Glomerular endothelial cell (primary cell): ENCODE data around the gene REEP5. TPM values are rescaled to one million over a fixed set of nuclear protein-coding genes. Genes with fewer than 3 reads are reported as not detected.
"Not testable (repeated sequence)": the region's sequence is repeated elsewhere in the genome, so short reads cannot be mapped to it uniquely, and the experiment has no call there.

Experiments used
- DNase-seq: peaks from one replicate; pipeline ENCODE4 v3.0.0-alpha.2; 2011; ENCODE audit warnings: low read depth, low spot score; ENCODE audit errors: extremely low read depth
- total RNA-seq: library from RNA; depleted of rRNA; stranded (reverse); fragments of >200 nt; gene quantifications from 2 replicates; pipeline ENCODE4 v1.2.3, GENCODE V29; 2015

Gene REEP5
- total RNA-seq, 1 donor from 2014 or later = 70.4 TPM

DNA sequence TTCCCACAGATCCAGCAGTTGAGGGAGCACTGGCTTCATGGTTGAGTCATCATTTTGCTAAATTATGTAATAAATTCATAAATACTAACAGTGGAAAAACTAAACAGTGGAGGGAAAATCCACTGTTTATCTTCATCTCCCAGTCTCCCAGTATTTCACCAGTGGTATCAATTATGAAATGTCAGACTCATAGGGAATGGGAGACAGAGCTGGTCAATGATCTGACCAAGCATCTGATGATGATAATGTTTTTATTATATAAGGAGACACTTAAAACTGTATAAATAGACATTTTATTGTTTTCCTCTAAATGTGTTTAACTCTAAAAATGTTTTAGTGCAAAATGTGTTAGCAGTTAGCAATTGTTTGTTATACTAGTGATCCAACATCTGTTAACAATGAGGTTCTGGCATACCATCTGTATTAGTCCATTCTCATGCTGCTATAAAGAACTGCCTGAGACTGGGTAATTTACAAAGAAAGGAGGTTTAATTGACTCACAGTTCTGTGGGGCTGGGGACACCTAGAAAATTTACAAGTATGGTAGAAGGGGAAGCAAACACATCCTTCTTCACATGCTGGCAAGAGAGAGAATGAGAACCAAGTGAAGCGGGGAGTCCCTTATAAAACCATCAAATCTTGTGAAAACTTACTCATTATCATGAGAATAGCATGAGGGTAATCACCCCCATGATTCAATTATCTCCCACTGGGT lies 11.8 kb upstream of the REEP5 start:
- no peak for DNase-seq

DNA sequence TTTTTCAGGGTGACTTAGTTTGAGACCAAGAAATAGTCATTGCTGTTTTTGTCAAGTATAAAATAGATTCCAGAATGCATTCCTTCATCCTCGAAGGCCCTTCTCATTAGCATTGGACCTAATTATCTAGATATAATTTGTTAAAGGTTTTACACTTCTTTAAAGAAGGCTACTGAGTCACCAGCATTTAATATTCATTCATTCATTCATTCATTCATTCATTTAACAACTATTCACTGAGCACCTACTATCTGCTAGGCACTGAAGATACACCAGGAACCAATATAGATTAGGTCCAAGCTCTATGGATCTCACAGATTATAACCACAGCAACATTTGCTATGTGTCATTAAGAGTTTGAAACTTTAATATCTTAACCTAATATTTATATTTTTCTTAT lies 11.1 kb upstream of the REEP5 start:
- no peak for DNase-seq

DNA sequence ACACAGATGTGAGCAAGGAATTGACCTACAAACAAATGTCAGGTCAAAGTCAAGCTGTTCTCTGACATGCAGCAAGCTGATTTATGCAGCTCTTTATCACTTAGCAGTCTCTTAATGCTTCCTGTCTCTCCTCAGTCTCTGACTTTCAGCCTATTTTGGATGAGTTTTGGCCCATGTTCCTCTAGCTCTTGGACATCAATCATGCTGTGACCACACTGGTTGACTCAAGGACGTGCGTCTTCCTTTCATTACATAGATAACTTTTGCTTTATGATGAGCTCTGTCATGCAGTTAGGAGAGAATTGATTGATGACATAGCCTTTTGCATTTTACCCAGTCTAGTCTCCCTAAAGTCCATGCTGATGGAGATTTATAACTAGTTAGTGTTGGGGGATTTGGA lies 9.4 kb upstream of the REEP5 start:
- no peak for DNase-seq

DNA sequence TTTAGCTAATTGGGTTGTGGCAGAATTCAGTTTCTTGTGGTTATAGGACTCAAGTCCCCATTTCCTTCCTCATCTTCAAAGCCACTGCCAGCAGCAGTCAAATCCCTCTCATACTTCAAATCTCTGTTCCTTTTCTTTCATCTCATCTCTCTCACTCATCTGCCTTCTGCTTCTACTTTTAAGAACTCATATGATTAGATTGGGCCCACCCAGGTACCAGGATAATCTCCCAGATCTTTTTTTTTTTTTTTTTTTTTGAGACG lies 8.0 kb upstream of the REEP5 start:
- no peak for DNase-seq

DNA sequence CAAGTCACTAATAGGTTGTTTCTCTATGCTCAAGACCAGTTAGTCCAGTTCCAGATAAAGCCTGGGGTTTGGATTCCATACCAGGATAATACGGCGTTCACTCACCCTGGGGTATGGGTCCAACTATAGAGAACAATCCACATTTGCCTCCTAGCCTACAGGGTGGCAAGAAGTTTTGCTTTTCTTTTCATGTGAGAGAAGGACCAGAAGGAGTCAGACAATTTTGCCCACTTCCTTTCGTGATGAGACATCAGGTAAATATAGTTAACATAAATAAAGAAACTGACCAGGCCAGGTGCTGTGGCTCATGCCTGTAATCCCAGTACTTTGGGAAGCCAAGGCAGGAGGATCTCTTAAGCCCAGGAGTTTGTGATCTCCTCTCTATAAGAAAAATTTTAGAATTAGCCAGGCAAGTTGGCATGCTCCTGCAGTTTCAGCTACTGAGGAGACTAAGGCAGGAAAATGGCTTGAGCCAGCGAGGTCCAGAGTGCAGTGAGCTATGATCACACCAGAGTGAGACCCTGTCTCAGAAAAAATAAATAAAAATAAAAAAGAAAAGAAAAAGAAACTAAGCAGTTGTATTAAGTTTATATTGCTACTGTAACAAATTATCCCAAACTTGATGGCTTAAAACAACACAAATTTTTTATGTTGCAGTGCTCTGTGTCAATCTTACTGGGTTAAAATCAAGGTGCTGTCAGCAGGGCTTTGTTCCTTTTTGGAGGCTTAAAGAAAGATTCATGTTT lies 7.5 kb upstream of the REEP5 start:
- DNase-seq = no peak

DNA sequence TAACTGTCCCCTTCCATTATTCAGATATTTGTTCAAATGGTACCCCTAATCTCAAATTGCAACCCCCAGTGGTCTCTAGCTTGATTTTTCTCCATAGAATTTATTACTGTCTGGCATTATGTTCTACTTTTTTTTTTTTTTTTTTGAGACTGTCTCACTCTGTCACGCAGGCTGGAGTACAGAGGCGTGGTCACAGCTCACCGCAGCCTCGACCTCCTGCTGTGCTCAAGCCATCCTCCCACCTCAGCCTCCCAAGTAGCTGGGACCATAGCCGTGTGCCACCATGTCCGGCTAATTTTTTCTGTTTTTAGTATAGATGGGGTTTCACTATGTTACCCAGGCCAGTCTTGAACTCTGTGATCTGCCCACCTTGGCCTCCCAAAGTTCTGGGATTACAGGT lies 2.0 kb upstream of the REEP5 start:
- DNase-seq = no peak

DNA sequence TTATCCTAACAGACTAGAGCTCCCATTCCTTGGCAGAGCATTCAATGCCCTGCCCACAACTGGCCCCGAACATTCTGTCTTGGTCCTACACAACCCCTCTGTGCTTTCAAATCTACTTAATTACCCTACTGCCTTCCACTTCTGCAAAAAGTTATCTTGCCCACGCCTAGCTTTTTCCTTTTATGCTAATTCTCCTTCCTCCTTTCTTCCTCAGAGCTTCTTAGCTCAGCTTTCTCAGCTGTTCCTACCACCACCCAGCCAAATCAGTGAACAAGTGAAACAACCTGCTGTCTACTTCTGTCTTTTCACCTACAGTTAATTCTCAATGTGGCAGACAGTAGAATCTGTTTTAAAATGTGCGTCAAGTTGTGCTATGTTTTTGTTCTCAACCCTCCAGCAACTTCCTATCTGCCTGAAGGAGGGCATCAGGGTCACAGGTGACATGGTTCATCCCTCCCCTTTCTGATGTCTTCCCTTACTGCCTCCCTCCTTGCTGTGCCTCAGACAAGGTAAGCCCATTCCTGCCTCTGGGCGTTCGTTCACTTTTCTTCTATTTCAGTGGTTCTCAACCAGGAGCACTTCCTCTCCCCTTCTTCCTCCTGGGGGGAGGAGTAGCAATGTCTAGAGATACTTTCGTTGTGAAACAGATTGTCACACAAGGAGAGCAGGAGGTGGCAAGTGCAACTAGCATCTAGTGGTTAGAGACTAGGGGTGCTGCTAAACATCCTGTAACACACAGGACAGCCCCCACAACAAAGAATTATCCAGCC lies 1.3 kb upstream of the REEP5 start:
- DNase-seq = no peak

DNA sequence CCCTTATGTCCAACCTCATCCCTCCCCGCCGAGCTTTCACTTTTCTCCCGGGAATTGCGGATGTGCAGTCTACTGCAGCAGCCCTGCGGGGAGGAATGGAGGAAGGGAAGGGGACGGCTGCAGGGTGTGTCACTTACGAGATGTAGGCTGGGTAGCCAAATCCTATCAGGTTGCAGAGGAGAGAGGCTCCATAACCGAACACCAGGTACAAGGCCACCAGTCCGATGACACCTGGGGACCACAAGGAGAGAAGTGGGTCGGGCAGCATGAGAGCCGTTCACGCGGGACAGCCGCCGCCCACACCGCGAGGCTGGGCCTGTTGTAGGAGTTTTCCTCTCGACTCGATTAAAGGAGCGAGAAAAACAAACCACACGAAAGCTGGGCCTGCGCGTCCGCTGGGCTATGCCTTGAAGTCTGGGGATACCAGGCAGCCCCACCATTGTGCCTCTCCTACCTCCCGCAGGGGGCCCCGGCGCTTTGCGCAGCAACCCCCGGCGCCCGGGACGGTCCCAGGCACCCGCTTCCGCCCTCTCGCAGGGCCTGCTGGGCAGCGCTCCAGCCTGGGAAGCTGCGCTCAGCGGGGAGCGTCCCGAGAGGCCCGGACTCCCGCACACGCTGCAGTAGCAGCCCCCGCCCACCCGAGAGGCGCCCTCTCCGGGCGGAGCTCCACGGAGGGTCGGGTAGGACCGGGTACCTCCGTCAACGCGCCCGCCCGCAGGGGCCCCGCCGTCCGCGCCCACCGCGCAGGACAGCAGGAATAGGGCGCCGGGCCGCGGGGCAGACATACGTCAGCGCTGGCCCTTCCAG lies 798 bp downstream of the REEP5 start:
- no peak for DNase-seq

DNA sequence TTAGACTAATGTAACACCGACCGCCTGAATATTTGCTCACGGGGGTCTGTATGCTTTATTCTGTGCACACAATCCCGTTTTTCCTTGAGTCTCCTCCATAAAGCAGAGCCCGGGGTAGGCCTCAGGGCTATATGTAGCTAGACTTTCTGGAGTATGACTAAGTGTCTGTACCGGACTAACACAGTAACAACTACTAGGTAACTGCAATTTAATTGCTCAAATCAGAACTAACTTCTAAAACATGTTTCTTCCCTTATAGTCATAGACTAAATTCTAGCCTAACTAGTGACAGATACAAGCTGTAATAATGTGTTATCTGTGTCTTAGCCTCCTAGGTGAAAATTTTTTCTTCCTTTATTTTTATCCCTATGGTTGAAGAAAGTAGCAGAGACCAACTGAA lies 2.1 kb downstream of the REEP5 start:
- no peak for DNase-seq

DNA sequence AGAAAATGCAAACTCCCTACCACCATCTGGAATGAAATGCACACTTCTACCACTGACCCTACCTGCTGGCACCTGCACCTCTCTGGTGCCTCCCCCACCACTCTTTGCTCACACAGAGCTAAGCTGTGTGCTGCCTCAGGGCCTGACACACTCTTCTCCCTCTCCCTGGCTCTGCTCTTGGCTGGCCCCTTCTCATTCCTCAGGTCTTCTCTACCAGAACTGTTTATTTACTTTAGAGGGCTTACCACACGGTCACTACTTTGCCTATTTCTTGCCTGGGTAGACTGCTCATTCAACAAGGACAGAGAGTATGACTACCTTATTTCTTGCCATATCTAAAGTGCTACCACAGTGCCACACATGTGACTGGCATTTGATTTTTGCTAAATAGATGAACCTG lies 3.3 kb downstream of the REEP5 start:
- no peak for DNase-seq

DNA sequence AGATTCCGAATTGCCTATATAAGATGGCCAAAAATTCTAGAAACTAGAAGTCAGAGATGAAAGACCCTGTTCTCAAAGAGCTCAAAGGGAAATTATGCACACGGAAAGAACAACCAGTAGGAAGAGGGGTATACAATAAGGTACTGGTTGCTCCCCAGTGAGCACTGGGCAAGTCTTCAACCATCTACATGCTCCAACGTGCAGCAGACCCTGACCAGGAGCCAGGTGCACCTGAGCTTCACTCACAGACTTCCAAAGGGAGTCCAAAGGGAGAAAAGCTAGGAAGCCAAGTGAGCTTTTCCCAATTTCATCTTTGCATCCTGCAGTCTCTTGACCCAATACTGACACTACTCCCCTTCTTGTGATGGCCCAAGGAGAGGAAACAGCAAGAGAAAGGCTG lies 3.9 kb downstream of the REEP5 start:
- no peak for DNase-seq

DNA sequence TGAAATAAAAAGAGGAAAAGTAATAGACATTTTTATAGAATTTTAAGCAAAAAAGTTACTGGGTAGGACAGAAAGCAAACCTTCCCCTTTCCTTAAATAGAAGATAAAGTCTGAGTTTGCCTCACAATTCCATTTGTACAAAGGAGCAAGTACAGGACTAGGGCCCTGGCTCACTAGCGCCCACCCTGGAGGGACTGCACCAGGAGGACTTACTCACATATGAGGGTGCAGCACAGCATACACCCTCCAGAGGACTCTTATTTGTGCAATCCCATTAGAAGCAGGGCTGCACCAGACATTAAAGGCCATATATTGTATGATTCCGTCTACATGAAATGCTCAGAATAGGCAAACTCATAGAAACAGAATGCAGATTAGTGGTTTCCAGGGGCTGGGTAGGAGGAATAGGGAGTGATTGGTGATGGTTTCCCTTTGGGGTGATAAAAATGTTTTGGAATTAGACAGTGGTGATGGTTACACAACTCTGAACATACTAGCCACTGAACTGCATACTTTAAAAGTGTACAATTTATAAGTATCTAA lies 4.5 kb downstream of the REEP5 start:
- no peak for DNase-seq

DNA sequence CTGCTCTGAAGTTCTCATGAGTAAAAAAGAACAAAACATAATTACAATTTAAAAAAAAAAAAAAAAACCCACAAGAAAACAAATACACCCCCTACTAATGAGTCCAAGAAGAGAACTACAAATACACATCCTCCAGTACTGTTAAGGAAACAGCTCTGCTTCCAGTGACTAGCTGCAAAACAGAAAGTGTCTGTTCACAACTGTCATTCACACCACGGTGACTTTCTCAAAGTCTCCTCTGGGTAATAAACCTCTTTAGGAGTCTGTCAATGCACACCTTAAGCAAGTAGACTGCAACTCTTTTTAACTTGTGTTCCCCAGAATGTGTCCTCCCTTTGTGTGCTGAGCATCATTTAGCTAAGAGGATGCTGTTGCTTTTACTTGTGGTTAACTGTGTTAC lies 6.2 kb downstream of the REEP5 start:
- DNase-seq = no peak

DNA sequence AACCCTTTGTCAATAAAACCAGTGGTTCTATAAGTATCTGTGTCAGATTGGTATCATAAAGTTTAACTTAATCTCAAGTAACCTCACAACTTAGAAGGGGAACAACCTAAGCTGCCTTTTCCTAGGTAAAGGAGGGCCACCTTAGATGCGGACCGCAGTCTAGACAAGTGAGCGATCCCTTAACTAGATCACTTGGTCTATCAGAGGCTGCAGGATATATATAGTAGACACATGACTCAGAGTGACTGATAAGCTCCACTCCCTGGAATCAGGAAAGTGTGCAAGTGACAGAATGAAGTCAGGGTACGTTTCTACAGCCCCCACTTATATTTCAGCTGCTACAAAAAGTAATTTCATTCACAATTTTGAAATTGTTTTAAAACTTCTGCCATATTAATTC lies 7.4 kb downstream of the REEP5 start:
- no peak for DNase-seq

DNA sequence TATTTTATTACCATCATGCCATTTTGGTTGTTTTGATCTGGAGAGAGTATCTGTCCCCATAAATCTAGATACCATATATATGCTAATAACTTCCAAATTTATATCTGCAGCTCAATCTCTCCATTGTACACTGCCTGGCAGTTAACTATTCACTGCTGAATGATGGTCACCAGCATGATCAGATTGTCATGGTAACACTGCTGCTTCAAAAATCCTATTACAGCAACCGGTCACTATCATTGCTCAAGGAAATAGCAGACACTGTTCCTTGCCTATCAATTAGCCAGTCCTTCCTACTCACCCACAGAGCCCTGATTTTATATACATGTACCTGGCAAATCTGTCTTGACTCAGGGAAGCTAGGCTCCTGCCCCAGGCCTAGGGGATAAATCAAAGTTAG lies 11.5 kb downstream of the REEP5 start:
- no peak for DNase-seq

DNA sequence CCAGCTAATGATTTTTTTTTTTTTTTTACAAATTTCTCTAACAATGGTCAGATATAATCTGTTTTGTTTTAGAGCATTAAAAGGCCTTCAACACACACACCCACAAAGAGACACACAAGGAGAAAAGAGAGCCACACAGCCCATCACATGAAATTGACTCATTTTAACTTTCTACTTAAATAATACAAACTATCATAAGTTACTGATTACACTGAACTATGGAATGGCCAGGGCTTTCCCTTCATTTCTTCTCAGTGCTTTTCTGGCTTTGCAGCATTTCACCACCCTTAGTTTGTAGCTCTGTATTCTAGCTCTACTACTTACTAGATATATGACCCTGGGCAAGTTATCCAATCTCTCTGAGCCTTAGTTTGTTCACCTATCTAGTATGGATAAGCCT lies 13.2 kb downstream of the REEP5 start:
- DNase-seq = no peak

DNA sequence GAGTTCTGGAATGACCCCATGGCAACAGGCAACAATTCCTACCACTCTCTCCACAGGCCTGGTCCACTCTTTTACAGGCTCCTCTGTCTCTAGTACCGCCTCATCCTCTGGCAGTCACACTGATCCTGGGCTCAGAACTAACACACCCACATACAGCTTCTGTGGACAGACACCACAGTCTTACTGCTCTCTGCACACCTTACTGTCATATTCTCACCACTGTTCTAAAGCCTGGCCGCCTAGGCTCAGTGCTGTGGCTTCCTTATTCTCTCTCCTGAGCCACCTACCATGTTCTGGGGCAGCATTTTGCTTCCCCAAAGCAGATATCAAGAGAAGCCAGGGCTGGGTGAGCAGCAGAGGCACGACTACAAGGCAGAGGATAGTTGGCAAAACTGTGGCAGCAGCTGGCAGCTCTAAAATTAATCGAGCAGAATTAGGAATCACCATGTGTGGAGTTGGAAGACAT lies 14.8 kb downstream of the REEP5 start:
- DNase-seq = no peak

DNA sequence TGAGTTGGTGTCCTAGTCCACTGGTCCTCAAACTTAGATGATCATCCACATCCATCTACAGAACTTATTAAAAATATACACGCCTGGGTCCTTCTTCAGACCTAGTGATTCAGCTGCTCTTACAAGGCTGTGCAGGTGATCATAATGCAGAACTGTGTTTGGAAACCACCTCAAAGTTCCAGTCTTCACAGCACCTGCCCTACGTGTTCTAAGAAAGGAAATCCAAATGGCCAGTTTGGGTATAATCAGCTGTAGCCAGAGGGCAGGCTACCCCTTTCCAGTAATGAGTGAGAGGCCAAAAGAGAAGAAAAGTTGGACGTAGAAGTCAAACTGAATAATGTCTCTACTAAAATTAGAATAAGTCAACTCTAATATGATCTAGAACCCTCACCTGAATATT lies 15.4 kb downstream of the REEP5 start:
- no peak for DNase-seq

DNA sequence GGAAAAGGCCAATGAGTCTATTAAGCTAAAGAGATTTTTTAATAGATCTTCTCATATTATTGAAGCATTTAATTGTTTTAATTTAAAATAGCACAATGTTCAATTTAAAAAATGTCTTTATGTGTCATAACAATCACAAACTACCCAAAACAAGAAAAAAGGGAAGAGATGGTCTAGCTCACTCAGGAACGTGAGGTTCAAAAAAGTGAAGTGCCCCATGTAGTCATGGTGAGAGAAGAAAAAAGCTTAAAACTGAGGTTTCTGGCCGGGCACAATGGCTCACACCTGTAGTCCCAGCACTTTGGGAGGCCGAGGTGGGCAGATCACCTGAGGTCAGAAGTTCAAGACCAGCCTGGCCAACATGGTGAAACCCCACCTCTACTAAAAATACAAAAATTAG lies 17.0 kb downstream of the REEP5 start:
- not testable (repeated sequence) for DNase-seq

DNA sequence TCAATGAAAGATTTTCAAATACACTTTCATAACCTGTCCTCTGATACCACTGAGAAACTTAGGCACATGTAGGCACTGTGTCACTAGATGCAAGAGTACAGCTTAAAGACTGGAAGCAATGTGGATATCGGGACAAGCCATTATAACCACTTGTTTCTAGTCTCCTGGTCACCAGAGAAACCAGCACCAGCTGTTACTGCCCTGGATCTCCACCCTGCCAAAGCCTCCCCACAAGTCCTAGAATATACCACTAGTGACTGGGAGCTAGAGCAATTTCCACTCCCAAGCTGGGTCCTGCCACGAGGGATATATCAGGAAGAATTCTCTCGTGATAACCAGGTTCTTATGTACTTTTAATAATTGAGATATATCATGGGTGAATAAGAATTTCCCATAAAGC lies 19.5 kb downstream of the REEP5 start:
- no peak for DNase-seq

DNA sequence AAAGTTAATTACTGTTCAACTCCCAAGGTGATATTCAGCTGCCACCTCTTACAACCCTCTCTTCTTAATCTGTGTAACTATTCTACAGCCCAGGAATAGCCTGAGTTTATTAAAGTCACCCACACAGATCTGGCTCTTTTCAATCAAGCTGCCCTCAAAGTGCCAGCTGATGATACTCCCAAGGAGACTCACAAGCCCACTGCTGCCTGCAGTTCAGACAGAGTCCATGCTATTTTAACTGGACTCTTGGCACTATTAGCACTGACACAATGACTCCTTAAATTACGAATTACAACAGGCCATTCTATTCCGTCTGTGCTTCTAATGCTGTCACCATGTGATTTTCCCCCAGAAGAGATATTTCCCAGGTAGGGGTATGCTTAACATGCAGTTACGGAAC lies 26.3 kb downstream of the REEP5 start:
- DNase-seq = no peak
